H1 (cell line): ENCODE measurements around the gene PAPSS2. TPM values are rescaled to one million over a fixed set of nuclear protein-coding genes. Genes with fewer than 3 reads are reported as not detected.

Experiments used
- CTCF ChIA-PET: fragments of 300-600 bp; sonication (Branson Sonifier 250); formaldehyde crosslinking; loops from one replicate; lab custom pipeline; 2021; ENCODE audit not compliant: partially characterized antibody; lab: Charles Lee
- POLR2A ChIA-PET: fragments of 300-600 bp; sonication (Branson Sonifier 250); formaldehyde crosslinking; loops from one replicate; lab custom pipeline; 2021; ENCODE audit warnings: inconsistent platforms; ENCODE audit not compliant: partially characterized antibody; lab: Charles Lee
- DNase-seq, 2 experiments: peaks; one replicate each; pipeline versions ENCODE4 v3.0.0 to v3.0.0-alpha.2; 2010 to 2022; ENCODE audit warnings: low spot score in 2 of 2, low read depth in 1 of 2, mixed read lengths in 1 of 2
- FAIRE-seq: peaks from 2 replicates; lab custom pipeline; 2011; peaks lifted over from hg19 to GRCh38; lab: Jason Lieb, UNC
- H2AFZ ChIP-seq: 2 replicates; pipeline ENCODE4 v1.8.1; 2012; ENCODE audit warnings: low read length, inconsistent platforms
- H2AK5ac ChIP-seq: 2 replicates; pipeline ENCODE4 v1.6.1; 2013; ENCODE audit warnings: low read depth, low read length
- H2BK120ac ChIP-seq: replicated peaks from 2 replicates; pipeline ENCODE3; 2013; ENCODE audit warnings: low read depth, low read length, inconsistent platforms
- H2BK12ac ChIP-seq: 2 replicates; pipeline ENCODE4 v1.6.1; 2013; ENCODE audit warnings: low read depth, low read length
- H2BK15ac ChIP-seq: 2 replicates; pipeline ENCODE4 v1.6.1; 2013; ENCODE audit warnings: low read length
- H2BK20ac ChIP-seq: 2 replicates; pipeline ENCODE4 v1.6.1; 2013; ENCODE audit warnings: low read length
- H2BK5ac ChIP-seq: 2 replicates; pipeline ENCODE4 v1.6.1; 2013; ENCODE audit warnings: low read depth, low read length
- H3K14ac ChIP-seq: 2 replicates; pipeline ENCODE4 v1.6.1; 2013; ENCODE audit warnings: inconsistent platforms; ENCODE audit not compliant: insufficient read length
- H3K18ac ChIP-seq: 2 replicates; pipeline ENCODE4 v1.6.1; 2013; ENCODE audit warnings: low read length; ENCODE audit errors: extremely low read depth
- H3K23ac ChIP-seq: 2 replicates; pipeline ENCODE4 v1.6.1; 2013; ENCODE audit warnings: inconsistent platforms; ENCODE audit not compliant: insufficient read length
- H3K23me2 ChIP-seq: 2 replicates; pipeline ENCODE4 v1.6.1; 2013; ENCODE audit warnings: low read depth, low read length
- H3K27ac ChIP-seq: 2 replicates; pipeline ENCODE4 v1.6.1; 2011; ENCODE audit warnings: low read depth, low read length, inconsistent platforms
- H3K27me3 ChIP-seq, 4 experiments: replicated peaks in 1 of 4; 1 replicate in 1 of 4; 2 replicates in 3 of 4; pipeline versions ENCODE4 v1.6.1 to v1.8.1; 2011 to 2013; ENCODE audit warnings: low read length in 3 of 4, mild to moderate bottlenecking in 3 of 4, inconsistent platforms in 2 of 4, mixed read lengths in 2 of 4, moderate library complexity in 1 of 4; ENCODE audit not compliant: control insufficient read depth in 3 of 4, insufficient read depth in 3 of 4; ENCODE audit errors: extremely low read depth in 1 of 4
- H3K36me3 ChIP-seq, 4 experiments: 2 replicates each; pipeline versions ENCODE4 v1.6.1 to v1.8.1; 2011 to 2013; ENCODE audit warnings: mild to moderate bottlenecking in 4 of 4, low read length in 3 of 4, moderate library complexity in 2 of 4, control low read depth in 1 of 4, inconsistent platforms in 1 of 4; ENCODE audit not compliant: insufficient read depth in 4 of 4, control insufficient read depth in 2 of 4
- H3K4ac ChIP-seq: replicated peaks from 2 replicates; pipeline ENCODE3; 2013; ENCODE audit warnings: low read length, low read depth, mixed read lengths, inconsistent platforms; ENCODE audit not compliant: insufficient read length
- H3K4me1 ChIP-seq, 4 experiments: replicated peaks in 1 of 4; 1 replicate in 1 of 4; 2 replicates in 3 of 4; pipeline versions ENCODE4 v1.6.1 to v1.8.1; 2011 to 2013; ENCODE audit warnings: low read length in 3 of 4, inconsistent platforms in 2 of 4, mixed read lengths in 1 of 4; ENCODE audit not compliant: insufficient read depth in 4 of 4, control insufficient read depth in 3 of 4
- H3K4me2 ChIP-seq, 2 experiments: 2 replicates each; pipeline versions ENCODE4 v1.6.1 to v1.8.1; 2011 to 2013; ENCODE audit warnings: low read depth in 2 of 2, low read length in 2 of 2, control low read depth in 1 of 2, inconsistent platforms in 1 of 2, mild to moderate bottlenecking in 1 of 2; ENCODE audit not compliant: insufficient read depth in 1 of 2
- H3K4me3 ChIP-seq, 4 experiments: fragments of 200-600, 300-600 bp in 1 of 4; sonication (generic), shearing (Covaris generic), sonication (Bioruptor Twin) in 1 of 4; 2 replicates each; pipeline versions ENCODE4 v1.5.1 to v1.8.1; 2011 to 2016; ENCODE audit warnings: low read length in 4 of 4, low read depth in 3 of 4, control low read depth in 2 of 4, inconsistent platforms in 2 of 4, mild to moderate bottlenecking in 2 of 4, mixed read lengths in 1 of 4, moderate library complexity in 1 of 4; ENCODE audit not compliant: insufficient read depth in 2 of 4; ENCODE audit errors: extremely low read depth in 1 of 4
- H3K56ac ChIP-seq: replicated peaks from 2 replicates; pipeline ENCODE3; 2013; ENCODE audit warnings: low read depth, mild to moderate bottlenecking, mixed read lengths, low read length, inconsistent platforms; ENCODE audit not compliant: insufficient read length
- H3K79me1 ChIP-seq: 2 replicates; pipeline ENCODE4 v1.6.1; 2013; ENCODE audit warnings: low read depth, low read length, control low read depth
- H3K79me2 ChIP-seq, 2 experiments: 2 replicates each; pipeline versions ENCODE4 v1.6.1 to v1.8.1; 2012 to 2013; ENCODE audit warnings: low read length in 2 of 2, mild to moderate bottlenecking in 2 of 2, inconsistent platforms in 1 of 2; ENCODE audit not compliant: insufficient read depth in 2 of 2, control insufficient read depth in 1 of 2
- H3K9ac ChIP-seq, 4 experiments: replicated peaks in 1 of 4; 1 replicate in 1 of 4; 2 replicates in 3 of 4; pipeline versions ENCODE4 v1.6.1 to v1.8.1; 2011 to 2013; ENCODE audit warnings: low read depth in 3 of 4, low read length in 3 of 4, control low read depth in 2 of 4, mild to moderate bottlenecking in 2 of 4, moderate library complexity in 2 of 4, inconsistent platforms in 1 of 4; ENCODE audit errors: extremely low read depth in 1 of 4
- H3K9me3 ChIP-seq, 2 experiments: 2 replicates each; pipeline versions ENCODE4 v1.6.1 to v1.8.1; 2012 to 2013; ENCODE audit warnings: mild to moderate bottlenecking in 2 of 2, moderate library complexity in 2 of 2, control low read depth in 1 of 2, inconsistent platforms in 1 of 2, low read depth in 1 of 2, low read length in 1 of 2, mixed read lengths in 1 of 2; ENCODE audit not compliant: insufficient read depth in 2 of 2
- H4K20me1 ChIP-seq, 2 experiments: replicated peaks in 1 of 2; 2 replicates each; pipeline versions ENCODE3 to v1.8.1; 2011 to 2013; ENCODE audit warnings: inconsistent platforms in 2 of 2, low read length in 2 of 2, mild to moderate bottlenecking in 1 of 2; ENCODE audit not compliant: insufficient read depth in 2 of 2, control insufficient read depth in 1 of 2
- H4K5ac ChIP-seq: 2 replicates; pipeline ENCODE4 v1.6.1; 2013; ENCODE audit warnings: low read length, low read depth, mixed read lengths, inconsistent platforms; ENCODE audit not compliant: insufficient read length
- H4K8ac ChIP-seq: 2 replicates; pipeline ENCODE4 v1.8.0; 2013; ENCODE audit warnings: mild to moderate bottlenecking, moderate library complexity, low read length, inconsistent platforms; ENCODE audit not compliant: insufficient read depth; ENCODE audit errors: extremely low read depth
- H4K91ac ChIP-seq: replicated peaks from 2 replicates; pipeline ENCODE3; 2013; ENCODE audit warnings: low read length, mixed read lengths, inconsistent platforms; ENCODE audit not compliant: insufficient read length
- CBX5 ChIP-seq: fragments of 300-800, 300-1000 bp; sonication (generic); IDR thresholded peaks from 2 replicates; pipeline ENCODE4 v1.7.1; 2016; ENCODE audit warnings: antibody characterized with exemption, low read length, low read depth
- CHD1 ChIP-seq: IDR thresholded peaks from 2 replicates; pipeline ENCODE4 v1.6.1; 2012; ENCODE audit warnings: low read depth, low read length, improper control_type of control experiment
- FOSL1 ChIP-seq: IDR thresholded peaks from 2 replicates; pipeline ENCODE4 v1.6.1; 2011; ENCODE audit warnings: mild to moderate bottlenecking, low read depth, low read length, moderate library complexity; ENCODE audit not compliant: insufficient read depth
- GTF2F1 ChIP-seq: IDR thresholded peaks from 2 replicates; pipeline ENCODE4 v1.6.1; 2012; ENCODE audit warnings: low read depth, low read length, improper control_type of control experiment, borderline replicate concordance
- MAFK ChIP-seq: IDR thresholded peaks from 2 replicates; pipeline ENCODE4 v1.6.1; 2012; ENCODE audit warnings: low read depth, mild to moderate bottlenecking, improper control_type of control experiment, low read length
- POU5F1 ChIP-seq: IDR thresholded peaks from 2 replicates; pipeline ENCODE4 v1.6.1; 2011; ENCODE audit warnings: low read depth, mild to moderate bottlenecking, low read length, moderate library complexity
- RBBP5 ChIP-seq: IDR thresholded peaks from 2 replicates; pipeline ENCODE4 v1.7.1; 2012; ENCODE audit warnings: low read depth, mild to moderate bottlenecking, inconsistent platforms, low read length, moderate library complexity, borderline replicate concordance
- TBP ChIP-seq: IDR thresholded peaks from 2 replicates; pipeline ENCODE4 v1.6.1; 2011; ENCODE audit warnings: low read depth, low read length, improper control_type of control experiment
- YY1 ChIP-seq: IDR thresholded peaks from 2 replicates; pipeline ENCODE4 v1.6.1; 2011; ENCODE audit warnings: low read depth, mild to moderate bottlenecking, low read length
- WGBS, 2 experiments: shearing (Covaris generic) in 1 of 2; methylation state at CpG; one replicate each; pipeline versions ENCODE4 v1.1.6 to v1.1.7; 2013 to 2015; ENCODE audit warnings: low lambda C conversion rate in 2 of 2, mixed read lengths in 2 of 2, inconsistent platforms in 1 of 2, low coverage in 1 of 2, missing lambda C conversion rate in 1 of 2; ENCODE audit not compliant: insufficient replicate concordance in 2 of 2, insufficient coverage in 1 of 2, insufficient read length in 1 of 2; ENCODE audit errors: extremely low coverage in 1 of 2, missing lambda C conversion rate in 1 of 2; 5-methylcytosine and 5-hydroxymethylcytosine counted together
- polyA plus RNA-seq, 7 experiments: library from polyadenylated mRNA; depleted of rRNA in 3 of 7; stranded (reverse) in 5 of 7; unstranded in 2 of 7; fragments of >200 nt in 5 of 7; fragments of 200-250 nt in 2 of 7; gene quantifications; 1 replicate in 5 of 7; 2 replicates in 1 of 7; 4 replicates in 1 of 7; pipeline versions ENCODE4 v1.2.1 to v1.2.3, GENCODE V29; 2011 to 2013; ENCODE audit warnings: missing spikeins in 2 of 7, mixed read lengths in 2 of 7
- total RNA-seq: library from RNA; stranded (reverse); fragmentation: NEBNext Ultra II Directional; extraction: Animal tissue kit (Norgen Biotek cat#: 25700); gene quantifications from 2 replicates; pipeline ENCODE4 v1.2.1, GENCODE V29; 2021
- TF ChIP-seq, protein P1 (sequence below): IDR thresholded peaks from 2 replicates; pipeline ENCODE4 v1.6.1; 2012; ENCODE audit warnings: low read length, inconsistent platforms
- TF ChIP-seq, protein P2 (sequence below): IDR thresholded peaks from 2 replicates; pipeline ENCODE4 v1.6.1; 2011; ENCODE audit warnings: low read depth, mild to moderate bottlenecking, low read length; ENCODE audit not compliant: insufficient read depth

Gene PAPSS2
- total and polyA plus RNA-seq, 2 of the 8 experiments (the other 6 are each of a cell fraction or from before 2014, with no cell fraction given): 7.6 to 20.2 TPM

- Histone ChIP-seq H3K4me3 (no peak overlapping the region), H3K23ac (no peak overlapping the region), H3K79me2 (peaks cover 0 to 12% of the 10 kb centered on the region in 2 experiments; a peak in 2 of 4 replicates), H3K9ac (no peak overlapping the region), H2BK5ac (no peak overlapping the region), H2BK15ac (no peak overlapping the region), H3K79me1 (no peaks in the 10 kb centered on the region; the same call in 1 of the 2 replicates), H3K4me2 (no peak overlapping the region), H2AFZ (no peak overlapping the region), H3K4me1 (peaks cover 0 to 4% (median 0%) of the 10 kb centered on the region in 4 experiments; a peak in 1 of 7 replicates), H2BK120ac (no peak overlapping the region), H4K5ac (no peak overlapping the region), H3K9me3 (no peaks in the 10 kb centered on the region), H3K27ac (0 out of 2 replicates have a peak overlapping the region, but pooled peaks have one; percentile 9), H3K36me3 (no peaks in the 10 kb centered on the region; a peak in 1 of 8 replicates), H3K23me2 (no peaks in the 10 kb centered on the region), H2BK20ac (no peak overlapping the region), H2BK12ac (no peak overlapping the region), H4K91ac (no peak overlapping the region), H3K18ac (no peak overlapping the region), H3K56ac (no peak overlapping the region), H3K14ac (no peak overlapping the region), H3K4ac (no peak overlapping the region), H2AK5ac (no peak overlapping the region), H4K8ac (no peak overlapping the region), H4K20me1 (no peaks in the 10 kb centered on the region), H3K27me3 (no peaks in the 10 kb centered on the region)
- WGBS, 2 experiments: 80% methylated on average over 3 of the region's 3 CpGs; no CpG with 5 or more reads in 1 of the 2 experiments
- POLR2A ChIA-PET: no interaction called here
- CTCF ChIA-PET: interaction anchor here (1.2 to 1.5 kb wide), 2 partner anchors 9 to 15 kb away, joined by 3 read pairs; no protein-coding TSS in a partner anchor
- FAIRE-seq: no peak
- DNase-seq: no peak
- TF ChIP-seq, protein P1, sequence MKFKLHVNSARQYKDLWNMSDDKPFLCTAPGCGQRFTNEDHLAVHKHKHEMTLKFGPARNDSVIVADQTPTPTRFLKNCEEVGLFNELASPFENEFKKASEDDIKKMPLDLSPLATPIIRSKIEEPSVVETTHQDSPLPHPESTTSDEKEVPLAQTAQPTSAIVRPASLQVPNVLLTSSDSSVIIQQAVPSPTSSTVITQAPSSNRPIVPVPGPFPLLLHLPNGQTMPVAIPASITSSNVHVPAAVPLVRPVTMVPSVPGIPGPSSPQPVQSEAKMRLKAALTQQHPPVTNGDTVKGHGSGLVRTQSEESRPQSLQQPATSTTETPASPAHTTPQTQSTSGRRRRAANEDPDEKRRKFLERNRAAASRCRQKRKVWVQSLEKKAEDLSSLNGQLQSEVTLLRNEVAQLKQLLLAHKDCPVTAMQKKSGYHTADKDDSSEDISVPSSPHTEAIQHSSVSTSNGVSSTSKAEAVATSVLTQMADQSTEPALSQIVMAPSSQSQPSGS: no peak
- TF ChIP-seq MAFK (no peak), YY1 (no peak), CHD1 (no peak), TBP (no peak), RBBP5 (no peak), CBX5 (no peak), FOSL1 (no peak), GTF2F1 (no peak), POU5F1 (no peak)
- TF ChIP-seq, protein P2, sequence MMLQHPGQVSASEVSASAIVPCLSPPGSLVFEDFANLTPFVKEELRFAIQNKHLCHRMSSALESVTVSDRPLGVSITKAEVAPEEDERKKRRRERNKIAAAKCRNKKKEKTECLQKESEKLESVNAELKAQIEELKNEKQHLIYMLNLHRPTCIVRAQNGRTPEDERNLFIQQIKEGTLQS: no peak
Observed at GRCh38 chr10:87671139-87671815, 11.6 kb downstream of the PAPSS2 start.
